Neuronal stem cell (in vitro differentiated cells): ENCODE data around the gene GPC5.

Experiments
- DNase-seq: peaks from one replicate; pipeline ENCODE4 v3.0.0-alpha.2; 2013; ENCODE audit warnings: low spot score
- H2AFZ ChIP-seq: one replicate; pipeline ENCODE4 v1.6.1; 2013; ENCODE audit warnings: mild to moderate bottlenecking, low read length, inconsistent platforms
- H2AK5ac ChIP-seq: 2 replicates; pipeline ENCODE4 v1.6.1; 2013; ENCODE audit warnings: low read depth, mild to moderate bottlenecking, inconsistent platforms, low read length, moderate library complexity, mixed read lengths
- H2BK120ac ChIP-seq: 2 replicates; pipeline ENCODE4 v1.6.1; 2013; ENCODE audit warnings: low read depth, mild to moderate bottlenecking, inconsistent platforms, low read length, moderate library complexity, mixed read lengths
- H2BK12ac ChIP-seq: one replicate; pipeline ENCODE4 v1.6.1; 2013; ENCODE audit warnings: low read length, inconsistent platforms
- H2BK15ac ChIP-seq: 2 replicates; pipeline ENCODE4 v1.6.1; 2013; ENCODE audit warnings: mild to moderate bottlenecking, low read length, inconsistent platforms, mixed read lengths
- H2BK5ac ChIP-seq: one replicate; pipeline ENCODE4 v1.6.1; 2013; ENCODE audit warnings: inconsistent platforms, mild to moderate bottlenecking, low read length, moderate library complexity
- H3K14ac ChIP-seq: one replicate; pipeline ENCODE4 v1.6.1; 2013; ENCODE audit warnings: low read length, inconsistent platforms
- H3K18ac ChIP-seq: 2 replicates; pipeline ENCODE4 v1.6.1; 2013; ENCODE audit warnings: low read length, inconsistent platforms
- H3K23ac ChIP-seq: 2 replicates; pipeline ENCODE4 v1.6.1; 2013; ENCODE audit warnings: low read depth, mild to moderate bottlenecking, mixed read lengths, low read length, inconsistent platforms; ENCODE audit not compliant: poor library complexity
- H3K27ac ChIP-seq: replicated peaks from 3 replicates; pipeline ENCODE4 v1.5.1; 2013; ENCODE audit warnings: low read length, inconsistent platforms
- H3K27me3 ChIP-seq, 3 experiments: 2 replicates each; pipeline ENCODE4 v1.6.1; 2013; ENCODE audit warnings: low read length in 3 of 3, mild to moderate bottlenecking in 2 of 3, inconsistent platforms in 1 of 3, low read depth in 1 of 3, mixed read lengths in 1 of 3, moderate library complexity in 1 of 3; ENCODE audit not compliant: control insufficient read depth in 3 of 3, insufficient read depth in 3 of 3
- H3K36me3 ChIP-seq, 2 donors: replicated peaks in 1 of 2; 2 replicates each; pipeline ENCODE4 v1.6.1; 2013; ENCODE audit warnings: low read length in 2 of 2; ENCODE audit not compliant: control insufficient read depth in 2 of 2, insufficient read depth in 2 of 2
- H3K4ac ChIP-seq: 2 replicates; pipeline ENCODE4 v1.6.1; 2013; ENCODE audit warnings: inconsistent platforms, mild to moderate bottlenecking, low read length, moderate library complexity
- H3K4me1 ChIP-seq, 2 donors: 1 replicate in 1 of 2; 2 replicates in 1 of 2; pipeline ENCODE4 v1.6.1; 2013; ENCODE audit warnings: low read length in 2 of 2, low read depth in 1 of 2; ENCODE audit not compliant: control insufficient read depth in 2 of 2, insufficient read depth in 1 of 2
- H3K4me2 ChIP-seq: one replicate; pipeline ENCODE4 v1.6.1; 2013; ENCODE audit warnings: mild to moderate bottlenecking, low read length, inconsistent platforms; ENCODE audit not compliant: insufficient read depth, poor library complexity, severe bottlenecking
- H3K4me3 ChIP-seq, 2 donors: 2 replicates each; pipeline ENCODE4 v1.5.1; 2013; ENCODE audit warnings: low read length in 2 of 2, mild to moderate bottlenecking in 2 of 2, inconsistent platforms in 1 of 2, moderate library complexity in 1 of 2
- H3K79me1 ChIP-seq: one replicate; pipeline ENCODE4 v1.6.1; 2013; ENCODE audit warnings: low read depth, mild to moderate bottlenecking, inconsistent platforms, low read length, moderate library complexity
- H3K9ac ChIP-seq: one replicate; pipeline ENCODE4 v1.6.1; 2013; ENCODE audit warnings: mild to moderate bottlenecking, low read depth, low read length, inconsistent platforms; ENCODE audit not compliant: poor library complexity
- H3K9me3 ChIP-seq, 2 donors: replicated peaks in 1 of 2; 2 replicates each; pipeline versions ENCODE3 to v1.6.1; 2013; ENCODE audit warnings: low read length in 2 of 2, mild to moderate bottlenecking in 2 of 2, inconsistent platforms in 1 of 2, low read depth in 1 of 2, mixed read lengths in 1 of 2, moderate library complexity in 1 of 2; ENCODE audit not compliant: control insufficient read depth in 2 of 2, insufficient read depth in 1 of 2
- H4K8ac ChIP-seq: one replicate; pipeline ENCODE4 v1.6.1; 2013; ENCODE audit warnings: low read depth, mild to moderate bottlenecking, inconsistent platforms, low read length, moderate library complexity
- H4K91ac ChIP-seq: one replicate; pipeline ENCODE4 v1.6.1; 2013; ENCODE audit warnings: low read length, low read depth, mild to moderate bottlenecking, inconsistent platforms; ENCODE audit not compliant: poor library complexity
- WGBS, 2 donors: extraction: QIAGEN DNeasy Blood & Tissue Kit; methylation state at CpG; one replicate each; pipeline ENCODE4 v1.1.7; 2013; ENCODE audit warnings: missing lambda C conversion rate in 2 of 2, mixed read lengths in 1 of 2; ENCODE audit not compliant: insufficient read length in 2 of 2, insufficient replicate concordance in 1 of 2; ENCODE audit errors: extremely low coverage in 2 of 2; 5-methylcytosine and 5-hydroxymethylcytosine counted together

Gene GPC5

GRCh38 chr13:92137520-92137919 lies 739.1 kb downstream of the GPC5 start:
- no peak for DNase-seq
- no peak overlapping the region for H2BK12ac ChIP-seq
- no peaks in the 10 kb centered on the region for H3K36me3 ChIP-seq
- no peak overlapping the region for H3K27ac ChIP-seq
- H3K27me3 ChIP-seq = no peaks in the 10 kb centered on the region
- H4K91ac ChIP-seq = no peak overlapping the region
- no peak overlapping the region for H3K9ac ChIP-seq
- no peak overlapping the region for H2AK5ac ChIP-seq
- no peak overlapping the region for H2AFZ ChIP-seq
- H2BK15ac ChIP-seq = no peak overlapping the region
- H4K8ac ChIP-seq = no peak overlapping the region
- H3K14ac ChIP-seq = no peak overlapping the region
- no peak overlapping the region for H3K18ac ChIP-seq
- H3K79me1 ChIP-seq = no peaks in the 10 kb centered on the region
- H3K4me3 ChIP-seq = no peak overlapping the region
- H3K4ac ChIP-seq = no peak overlapping the region
- H3K23ac ChIP-seq = no peak overlapping the region
- no peaks in the 10 kb centered on the region for H3K4me1 ChIP-seq
- no peak overlapping the region for H2BK120ac ChIP-seq
- H3K9me3 ChIP-seq = no peaks in the 10 kb centered on the region
- no CpG with 5 or more reads among the region's 3 CpGs for WGBS, 2 donors
- no peak overlapping the region for H3K4me2 ChIP-seq
- no peak overlapping the region for H2BK5ac ChIP-seq

- H2BK120ac ChIP-seq = no peak overlapping the region
- H3K79me1 ChIP-seq = no peaks in the 10 kb centered on the region
- no peak overlapping the region for H4K8ac ChIP-seq
- no peak overlapping the region for H3K4me2 ChIP-seq
- no peaks in the 10 kb centered on the region for H3K4me1 ChIP-seq
- no peak overlapping the region for H3K9ac ChIP-seq
- H3K4me3 ChIP-seq = no peak overlapping the region
- no peak overlapping the region for H2BK5ac ChIP-seq
- H3K27me3 ChIP-seq = no peaks in the 10 kb centered on the region
- H3K4ac ChIP-seq = no peak overlapping the region
- H3K18ac ChIP-seq = no peak overlapping the region
- no peak overlapping the region for H2BK15ac ChIP-seq
- H3K9me3 ChIP-seq = no peaks in the 10 kb centered on the region
- DNase-seq = no peak
- H3K27ac ChIP-seq = no peak overlapping the region
- H2AK5ac ChIP-seq = no peak overlapping the region
- no peak overlapping the region for H4K91ac ChIP-seq
- no peak overlapping the region for H3K14ac ChIP-seq
- H2AFZ ChIP-seq = no peak overlapping the region
- no peaks in the 10 kb centered on the region for H3K36me3 ChIP-seq
- H3K23ac ChIP-seq = no peak overlapping the region
- no peak overlapping the region for H2BK12ac ChIP-seq
Measured at GRCh38 chr13:92143766-92144165, 745.3 kb downstream of the GPC5 start.

- H3K79me1 ChIP-seq = no peaks in the 10 kb centered on the region
- H3K36me3 ChIP-seq = no peaks in the 10 kb centered on the region
- H3K9ac ChIP-seq = no peak overlapping the region
- H4K8ac ChIP-seq = no peak overlapping the region
- no peaks in the 10 kb centered on the region for H3K4me1 ChIP-seq
- H2AK5ac ChIP-seq = no peak overlapping the region
- H4K91ac ChIP-seq = no peak overlapping the region
- no peaks in the 10 kb centered on the region for H3K27me3 ChIP-seq
- no peak for DNase-seq
- H3K4me2 ChIP-seq = no peak overlapping the region
- no peak overlapping the region for H3K23ac ChIP-seq
- H2BK15ac ChIP-seq = no peak overlapping the region
- H3K27ac ChIP-seq = no peak overlapping the region
- no peak overlapping the region for H3K4ac ChIP-seq
- peaks cover 0 to 2% of the 10 kb centered on the region in 2 donors for H3K9me3 ChIP-seq
- no CpG with 5 or more reads among the region's 1 CpG for WGBS, 2 donors
- no peak overlapping the region for H2BK12ac ChIP-seq
- no peak overlapping the region for H2BK5ac ChIP-seq
- no peak overlapping the region for H2AFZ ChIP-seq
- no peak overlapping the region for H3K14ac ChIP-seq
- no peak overlapping the region for H3K4me3 ChIP-seq
- H2BK120ac ChIP-seq = no peak overlapping the region
- H3K18ac ChIP-seq = no peak overlapping the region
Measured at GRCh38 chr13:92150606-92151005, 752.2 kb downstream of the GPC5 start.

GRCh38 chr13:92158346-92158745 lies 759.9 kb downstream of the GPC5 start:
- H3K23ac ChIP-seq = no peak overlapping the region
- H3K4me2 ChIP-seq = no peak overlapping the region
- no peak overlapping the region for H3K4me3 ChIP-seq
- H3K4ac ChIP-seq = no peak overlapping the region
- no peak overlapping the region for H3K14ac ChIP-seq
- WGBS, 2 donors = 100% methylated on average over 1 of the region's 3 CpGs; no CpG with 5 or more reads in 1 of the 2 donors
- H2AK5ac ChIP-seq = no peak overlapping the region
- DNase-seq = no peak
- H2AFZ ChIP-seq = no peak overlapping the region
- no peak overlapping the region for H2BK15ac ChIP-seq
- no peak overlapping the region for H4K91ac ChIP-seq
- no peaks in the 10 kb centered on the region for H3K27me3 ChIP-seq
- no peak overlapping the region for H3K9ac ChIP-seq
- no peak overlapping the region for H2BK12ac ChIP-seq
- no peaks in the 10 kb centered on the region for H3K36me3 ChIP-seq
- no peaks in the 10 kb centered on the region for H3K4me1 ChIP-seq
- no peak overlapping the region for H3K18ac ChIP-seq
- no peak overlapping the region for H3K27ac ChIP-seq
- H3K9me3 ChIP-seq = peaks cover 0 to 2% of the 10 kb centered on the region in 2 donors
- no peak overlapping the region for H2BK5ac ChIP-seq
- H2BK120ac ChIP-seq = no peak overlapping the region
- no peak overlapping the region for H4K8ac ChIP-seq
- H3K79me1 ChIP-seq = no peaks in the 10 kb centered on the region
